Measurements from ENCODE around the gene NEU4.
"Not testable (repeated sequence)": the region's sequence is repeated elsewhere in the genome, so short reads cannot be mapped to it uniquely, and the experiment has no call there.

The NEU4 gene

DNA sequence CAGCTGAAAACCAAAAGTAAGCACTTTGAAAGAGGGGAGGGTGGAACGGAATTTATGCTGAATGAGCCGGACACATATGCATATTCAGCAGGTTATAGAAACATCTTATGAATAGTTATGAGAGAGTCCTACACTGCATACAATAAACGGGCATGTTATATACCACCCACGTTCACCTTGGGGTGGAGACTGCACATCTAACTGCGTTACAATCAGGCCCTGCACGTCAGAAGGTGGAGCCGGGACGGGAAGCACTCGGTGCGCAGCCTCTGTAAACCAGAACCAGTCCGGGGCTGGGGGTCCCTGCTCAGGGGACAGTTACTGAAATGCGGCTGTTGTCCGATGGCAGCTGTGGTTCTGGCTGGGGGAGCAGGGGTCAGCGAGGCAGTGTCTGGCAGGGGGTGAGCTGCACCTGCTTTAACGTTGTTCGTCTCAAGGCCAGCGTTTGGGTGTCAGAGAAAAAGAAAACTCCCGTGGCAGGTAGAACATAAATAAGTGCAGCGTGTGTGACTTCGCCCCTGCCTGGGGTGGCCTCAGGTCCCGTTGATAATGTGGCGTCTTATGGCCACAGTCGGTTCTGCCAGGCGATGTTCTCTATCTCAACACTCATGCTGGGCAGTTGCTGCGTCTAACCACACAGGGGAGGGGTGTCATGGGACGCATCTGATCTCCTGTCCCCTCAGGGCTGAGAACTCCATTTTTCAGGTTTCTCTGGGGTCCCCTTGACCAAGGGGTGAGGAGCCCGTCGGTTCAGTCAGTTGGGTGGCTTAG, 24.9 kb downstream of the NEU4 start:
- CTCF ChIA-PET = interaction anchor here (1.1 kb wide), 1 partner anchor 8 kb away, joined by 3 read pairs; no protein-coding TSS in a partner anchor
- H3K4me1 ChIP-seq (ENCODE audit: control extremely low read depth in 1 of 4, control insufficient read depth in 4 of 4, insufficient read depth in 4 of 4, low read length in 3 of 4); H3K27me3 ChIP-seq (replicated peaks in 2 of 5; ENCODE audit: control insufficient read depth in 4 of 5, insufficient read depth in 5 of 5, low read length in 4 of 5); DNase-seq; H3K36me3 ChIP-seq (ENCODE audit: control insufficient read depth in 4 of 4, insufficient read depth in 4 of 4, low read length in 3 of 4); H3K27ac ChIP-seq (ENCODE audit: insufficient read depth in 1 of 2, low read depth in 1 of 2, low read length in 2 of 2, poor library complexity in 1 of 2, severe bottlenecking in 2 of 2); H3K9me3 ChIP-seq (ENCODE audit: control extremely low read depth in 1 of 5, control insufficient read depth in 4 of 5, insufficient read depth in 2 of 5, low read depth in 1 of 5, low read length in 4 of 5); POLR2A ChIA-PET; H3K4me3 ChIP-seq (ENCODE audit: control insufficient read depth in 1 of 7, extremely low read depth in 1 of 7, insufficient read depth in 4 of 7, low read depth in 2 of 7, low read length in 6 of 7): not testable (repeated sequence)
- 92% methylated on average over 23 of the region's 28 CpGs for WGBS (ENCODE audit: insufficient coverage)

DNA sequence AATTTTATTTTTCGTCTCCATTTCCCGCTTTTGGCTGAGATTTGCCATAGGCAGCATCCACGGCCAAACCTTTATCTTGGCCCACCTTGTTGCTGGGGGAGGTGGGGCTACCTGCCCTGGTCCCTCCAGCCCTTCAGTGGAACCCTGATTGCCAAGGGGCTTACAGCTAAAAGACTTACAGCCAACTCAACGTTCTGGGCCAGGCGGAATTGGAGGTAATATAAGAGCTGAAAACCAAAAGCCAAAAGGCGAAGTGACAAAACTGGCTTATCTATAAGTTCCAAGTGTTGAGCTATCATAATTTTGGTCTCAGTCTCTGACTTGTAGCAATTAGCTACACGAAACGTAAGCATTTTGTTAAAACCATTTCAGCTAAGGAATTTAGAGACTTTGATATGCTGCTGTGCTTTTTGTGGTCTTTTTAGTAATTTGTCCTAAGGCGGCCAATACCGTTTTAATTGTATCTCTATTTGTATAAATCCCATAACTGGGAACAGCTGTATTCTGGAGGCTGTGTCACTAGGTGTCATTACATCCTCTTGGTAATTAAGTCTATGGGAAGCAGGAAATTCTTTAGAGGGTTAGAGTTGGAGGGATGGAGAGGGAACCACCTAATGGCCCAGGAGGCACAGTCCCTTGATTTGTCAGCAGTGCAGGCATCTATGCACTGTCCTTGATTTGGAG, 25.7 kb downstream of the NEU4 start:
- ChIA-PET POLR2A (no interaction called here), CTCF (interaction anchor here (0.8 to 1.5 kb wide), 3 partner anchors 9 to 34 kb away, joined by 3 to 4 read pairs (median 3); no protein-coding TSS in a partner anchor)
- no peak for DNase-seq
- peaks cover 0 to 4% (median 0%) of the 10 kb centered on the region in 5 experiments for H3K9me3 ChIP-seq (ENCODE audit: control extremely low read depth in 1 of 5, control insufficient read depth in 4 of 5, insufficient read depth in 2 of 5, low read depth in 1 of 5, low read length in 4 of 5)
- H3K4me1 ChIP-seq (ENCODE audit: control extremely low read depth in 1 of 4, control insufficient read depth in 4 of 4, insufficient read depth in 4 of 4, low read length in 3 of 4) = peaks cover 0 to 3% (median 1%) of the 10 kb centered on the region in 4 experiments
- no peak overlapping the region for H3K27ac ChIP-seq (ENCODE audit: insufficient read depth in 1 of 2, low read depth in 1 of 2, low read length in 2 of 2, poor library complexity in 1 of 2, severe bottlenecking in 2 of 2)
- H3K36me3 ChIP-seq (ENCODE audit: control insufficient read depth in 4 of 4, insufficient read depth in 4 of 4, low read length in 3 of 4) = no peaks in the 10 kb centered on the region
- 95% methylated on average over 5 of the region's 10 CpGs for WGBS (ENCODE audit: insufficient coverage)
- no peaks in the 10 kb centered on the region for H3K27me3 ChIP-seq (replicated peaks in 2 of 5; ENCODE audit: control insufficient read depth in 4 of 5, insufficient read depth in 5 of 5, low read length in 4 of 5)
- no peak overlapping the region for H3K4me3 ChIP-seq (ENCODE audit: control insufficient read depth in 1 of 7, extremely low read depth in 1 of 7, insufficient read depth in 4 of 7, low read depth in 2 of 7, low read length in 6 of 7)

DNA sequence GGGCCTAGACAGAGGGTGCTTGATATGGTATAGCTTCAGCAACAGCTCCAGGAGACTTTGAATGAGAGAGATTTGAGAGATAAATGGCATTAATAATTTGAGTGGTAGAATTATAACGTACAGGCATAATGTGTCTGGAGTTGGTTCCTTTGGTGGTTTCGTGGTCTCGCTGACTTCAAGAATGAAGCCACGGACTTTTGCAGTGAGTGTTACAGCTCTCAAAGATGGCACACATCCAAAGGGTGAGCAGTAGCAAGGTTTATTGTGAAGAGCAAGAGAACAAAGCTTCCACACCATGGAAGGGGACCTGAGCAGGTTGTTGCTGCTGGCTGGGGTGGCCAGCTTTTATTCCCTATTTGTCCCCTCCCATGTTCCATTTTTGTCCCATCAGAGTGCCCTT, 26.6 kb downstream of the NEU4 start:
- Histone ChIP-seq H3K36me3 (ENCODE audit: control insufficient read depth in 4 of 4, insufficient read depth in 4 of 4, low read length in 3 of 4) (no peaks in the 10 kb centered on the region), H3K27ac (ENCODE audit: insufficient read depth in 1 of 2, low read depth in 1 of 2, low read length in 2 of 2, poor library complexity in 1 of 2, severe bottlenecking in 2 of 2) (no peak overlapping the region), H3K9me3 (ENCODE audit: control extremely low read depth in 1 of 5, control insufficient read depth in 4 of 5, insufficient read depth in 2 of 5, low read depth in 1 of 5, low read length in 4 of 5) (peaks cover 0 to 4% (median 0%) of the 10 kb centered on the region in 5 experiments), H3K27me3 (replicated peaks in 2 of 5; ENCODE audit: control insufficient read depth in 4 of 5, insufficient read depth in 5 of 5, low read length in 4 of 5) (no peaks in the 10 kb centered on the region), H3K4me3 (ENCODE audit: control insufficient read depth in 1 of 7, extremely low read depth in 1 of 7, insufficient read depth in 4 of 7, low read depth in 2 of 7, low read length in 6 of 7) (no peak overlapping the region), H3K4me1 (ENCODE audit: control extremely low read depth in 1 of 4, control insufficient read depth in 4 of 4, insufficient read depth in 4 of 4, low read length in 3 of 4) (peaks cover 0 to 3% (median 1%) of the 10 kb centered on the region in 4 experiments)
- ChIA-PET POLR2A (no interaction called here), CTCF (interaction anchor here (0.6 to 1.5 kb wide), 7 partner anchors 11 to 101 kb away, joined by 3 to 6 read pairs (median 3); partner anchors contain the start of gene D2HGDH)
- 21% methylated on average over 4 of the region's 4 CpGs for WGBS (ENCODE audit: insufficient coverage)
- peak in 2 of 3 donors; percentile 71 to 74 for DNase-seq

DNA sequence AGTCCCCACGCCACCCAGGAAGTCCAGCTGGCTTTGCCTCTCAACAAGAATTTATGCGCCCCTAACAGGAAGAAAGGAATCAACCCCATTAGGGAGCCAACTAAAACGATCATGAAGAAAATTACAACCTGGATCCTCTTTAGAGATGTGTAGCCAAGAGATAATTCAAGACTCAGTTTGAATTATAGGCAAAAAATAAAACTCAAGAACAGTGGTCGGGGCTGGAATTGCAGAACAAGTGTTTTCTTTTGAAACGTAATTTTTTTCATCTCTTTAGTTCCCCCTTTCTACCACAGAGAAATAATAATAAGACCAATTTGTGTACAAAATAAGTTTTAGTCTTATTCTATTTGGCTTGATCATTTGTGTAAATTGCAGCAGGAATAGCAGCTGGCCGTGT, 27.3 kb downstream of the NEU4 start:
- POLR2A ChIA-PET = no interaction called here
- Histone ChIP-seq H3K4me1 (ENCODE audit: control extremely low read depth in 1 of 4, control insufficient read depth in 4 of 4, insufficient read depth in 4 of 4, low read length in 3 of 4) (peaks cover 0 to 5% (median 1%) of the 10 kb centered on the region in 4 experiments), H3K4me3 (ENCODE audit: control insufficient read depth in 1 of 7, extremely low read depth in 1 of 7, insufficient read depth in 4 of 7, low read depth in 2 of 7, low read length in 6 of 7) (no peak overlapping the region), H3K27ac (ENCODE audit: insufficient read depth in 1 of 2, low read depth in 1 of 2, low read length in 2 of 2, poor library complexity in 1 of 2, severe bottlenecking in 2 of 2) (no peak overlapping the region), H3K36me3 (ENCODE audit: control insufficient read depth in 4 of 4, insufficient read depth in 4 of 4, low read length in 3 of 4) (no peaks in the 10 kb centered on the region), H3K9me3 (ENCODE audit: control extremely low read depth in 1 of 5, control insufficient read depth in 4 of 5, insufficient read depth in 2 of 5, low read depth in 1 of 5, low read length in 4 of 5) (peaks cover 0 to 4% (median 0%) of the 10 kb centered on the region in 5 experiments), H3K27me3 (replicated peaks in 2 of 5; ENCODE audit: control insufficient read depth in 4 of 5, insufficient read depth in 5 of 5, low read length in 4 of 5) (no peaks in the 10 kb centered on the region)
- 88% methylated on average over 2 of the region's 6 CpGs for WGBS (ENCODE audit: insufficient coverage)
- peak in 2 of 3 donors; percentile 67 to 68 for DNase-seq
- CTCF ChIA-PET = interaction anchor here (0.6 to 1.6 kb wide), 7 partner anchors 12 to 102 kb away, joined by 3 to 6 read pairs (median 3); partner anchors contain the start of gene D2HGDH

DNA sequence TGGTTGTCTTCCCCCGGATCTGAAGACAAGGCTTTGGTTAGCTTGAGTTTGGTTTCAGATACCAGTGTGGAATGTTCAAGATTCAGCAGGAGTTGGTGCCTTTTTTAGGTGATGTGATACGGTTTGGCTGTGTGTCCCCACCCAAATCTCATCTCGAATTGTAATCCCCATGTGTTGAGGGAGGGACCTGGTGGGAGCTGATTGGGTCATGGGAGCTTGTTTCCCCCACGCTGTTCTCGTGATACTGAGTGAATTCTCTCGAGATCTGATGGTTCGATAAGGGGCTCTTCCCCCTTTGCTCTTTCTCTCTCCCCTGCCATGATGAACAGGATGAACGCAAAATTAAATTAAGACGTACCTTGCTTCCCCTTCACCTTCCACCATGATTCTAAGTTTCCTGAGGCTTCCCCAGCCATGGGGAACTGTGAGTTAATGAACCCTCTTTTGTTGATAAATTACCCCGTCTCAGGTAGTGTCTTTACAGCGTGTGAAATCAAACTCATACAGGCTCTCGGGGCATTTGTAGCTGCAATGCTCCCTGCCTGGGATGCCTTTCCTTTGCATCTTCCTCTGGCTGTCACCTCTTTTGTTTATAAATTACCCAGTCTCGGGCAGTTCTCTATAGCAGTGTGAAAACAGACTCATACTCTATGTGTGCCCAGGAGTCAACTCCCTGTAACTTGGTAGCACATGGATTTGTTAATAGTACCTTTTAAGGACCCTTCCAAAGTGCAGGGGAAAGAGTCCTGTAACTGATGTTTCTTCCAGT, 28.4 kb downstream of the NEU4 start:
- Histone ChIP-seq H3K4me1 (ENCODE audit: control extremely low read depth in 1 of 4, control insufficient read depth in 4 of 4, insufficient read depth in 4 of 4, low read length in 3 of 4) (peaks cover 0 to 11% (median 2%) of the 10 kb centered on the region in 4 experiments), H3K27ac (ENCODE audit: insufficient read depth in 1 of 2, low read depth in 1 of 2, low read length in 2 of 2, poor library complexity in 1 of 2, severe bottlenecking in 2 of 2) (no peak overlapping the region), H3K36me3 (ENCODE audit: control insufficient read depth in 4 of 4, insufficient read depth in 4 of 4, low read length in 3 of 4) (no peaks in the 10 kb centered on the region), H3K9me3 (ENCODE audit: control extremely low read depth in 1 of 5, control insufficient read depth in 4 of 5, insufficient read depth in 2 of 5, low read depth in 1 of 5, low read length in 4 of 5) (no peaks in the 10 kb centered on the region), H3K27me3 (replicated peaks in 2 of 5; ENCODE audit: control insufficient read depth in 4 of 5, insufficient read depth in 5 of 5, low read length in 4 of 5) (no peaks in the 10 kb centered on the region), H3K4me3 (ENCODE audit: control insufficient read depth in 1 of 7, extremely low read depth in 1 of 7, insufficient read depth in 4 of 7, low read depth in 2 of 7, low read length in 6 of 7) (no peak overlapping the region)
- CTCF ChIA-PET = interaction anchor here (0.8 to 1.6 kb wide), 7 partner anchors 10 to 42 kb away, joined by 3 to 4 read pairs (median 3); no protein-coding TSS in a partner anchor
- POLR2A ChIA-PET = no interaction called here
- no peak for DNase-seq
- WGBS (ENCODE audit: insufficient coverage) = 89% methylated on average over 12 of the region's 13 CpGs

DNA sequence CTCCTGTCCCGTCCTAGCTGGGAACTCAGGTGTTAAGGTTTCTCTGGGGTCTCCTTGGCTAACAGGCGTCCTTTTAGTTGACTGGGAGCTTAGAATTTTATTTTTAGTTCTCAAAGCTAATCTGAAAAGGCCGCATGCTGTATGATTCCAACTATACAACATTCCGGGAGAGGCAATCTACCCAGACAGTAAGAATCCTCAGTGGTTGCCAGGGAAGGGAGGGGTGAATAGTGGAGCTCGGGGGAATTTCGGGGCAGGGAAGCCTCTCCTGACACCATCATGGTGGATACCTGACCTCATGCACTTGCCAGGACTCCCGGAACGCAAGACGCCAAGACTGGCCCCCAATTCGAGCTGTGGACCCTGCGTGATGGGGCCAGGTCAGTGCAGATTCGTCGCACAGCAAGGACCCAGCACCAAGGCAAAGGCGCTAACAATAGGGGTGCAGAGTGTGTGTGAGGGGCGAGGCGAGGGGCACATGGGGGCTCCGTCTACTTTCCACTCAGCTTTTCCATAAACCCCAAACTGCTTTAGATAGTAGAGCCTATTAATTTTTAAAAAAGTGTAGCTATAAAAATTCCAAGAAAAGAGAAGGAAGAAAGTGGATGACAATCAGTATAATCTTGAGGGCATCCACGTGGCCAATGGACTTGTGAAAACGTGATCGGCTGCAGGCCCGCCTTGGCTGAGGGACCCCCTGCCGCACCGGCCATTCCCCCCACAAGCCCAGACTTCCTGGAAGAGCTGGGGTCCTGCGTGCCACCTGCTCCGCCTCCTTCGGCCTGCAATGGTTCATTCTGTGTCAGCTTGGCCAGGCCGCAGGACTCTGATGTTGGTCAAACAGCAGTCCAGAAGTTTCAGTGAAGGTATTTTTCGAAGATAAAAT, 32.4 kb downstream of the NEU4 start:
- Histone ChIP-seq H3K9me3 (ENCODE audit: control extremely low read depth in 1 of 5, control insufficient read depth in 4 of 5, insufficient read depth in 2 of 5, low read depth in 1 of 5, low read length in 4 of 5) (no peaks in the 10 kb centered on the region), H3K27me3 (replicated peaks in 2 of 5; ENCODE audit: control insufficient read depth in 4 of 5, insufficient read depth in 5 of 5, low read length in 4 of 5) (peaks cover 0 to 4% (median 0%) of the 10 kb centered on the region in 5 experiments), H3K4me1 (ENCODE audit: control extremely low read depth in 1 of 4, control insufficient read depth in 4 of 4, insufficient read depth in 4 of 4, low read length in 3 of 4) (peaks cover 0 to 34% (median 25%) of the 10 kb centered on the region in 4 experiments), H3K4me3 (ENCODE audit: control insufficient read depth in 1 of 7, extremely low read depth in 1 of 7, insufficient read depth in 4 of 7, low read depth in 2 of 7, low read length in 6 of 7) (no peak overlapping the region), H3K36me3 (ENCODE audit: control insufficient read depth in 4 of 4, insufficient read depth in 4 of 4, low read length in 3 of 4) (no peaks in the 10 kb centered on the region), H3K27ac (ENCODE audit: insufficient read depth in 1 of 2, low read depth in 1 of 2, low read length in 2 of 2, poor library complexity in 1 of 2, severe bottlenecking in 2 of 2) (no peak overlapping the region)
- POLR2A ChIA-PET = no interaction called here
- WGBS (ENCODE audit: insufficient coverage) = 87% methylated on average over 21 of the region's 28 CpGs
- DNase-seq = no peak
- CTCF ChIA-PET = interaction anchor here (0.6 to 1.6 kb wide), 5 partner anchors 11 to 57 kb away, joined by 3 read pairs; no protein-coding TSS in a partner anchor

Measured in common myeloid progenitor, CD34-positive (primary cell).